Measurements from ENCODE around the gene ACY1. TPM values are rescaled to one million over a fixed set of nuclear protein-coding genes. Genes with fewer than 3 reads are reported as not detected.

The ACY1 gene
- total RNA-seq, 1 experiment from 2014 or later: 62.6 TPM

DNA sequence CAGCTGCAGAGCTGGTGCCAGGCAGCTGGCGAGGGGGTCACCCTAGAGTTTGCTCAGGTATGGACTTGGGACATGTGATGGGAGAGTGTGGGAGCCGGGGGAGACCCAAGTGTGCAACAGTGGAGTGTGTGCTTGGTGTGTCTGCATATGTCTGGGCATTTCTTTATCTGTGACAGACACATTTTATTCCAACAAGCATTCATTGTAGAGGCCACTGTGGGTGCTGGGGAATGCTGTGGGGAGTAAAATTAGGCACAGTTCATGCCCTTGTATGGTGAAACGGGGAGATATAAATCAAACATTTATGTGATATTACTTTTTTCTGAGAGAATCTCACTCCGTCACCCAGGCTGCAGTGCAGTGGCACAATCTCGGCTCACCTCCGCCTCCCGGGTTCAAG is 4.2 kb downstream of the ACY1 start:
- H3K27ac Mint-ChIP-seq: peak overlapping the region in 1 of 3 experiments; percentile 44; a peak in 1 of 7 replicates
- no peak overlapping the region for H3K27ac ChIP-seq (ENCODE audit: insufficient read length, low read depth, low read length)
- peaks cover 19 to 30% of the 10 kb centered on the region in 2 experiments for H3K4me1 Mint-ChIP-seq
- H2BK12ac ChIP-seq (ENCODE audit: insufficient read length, low read depth, low read length): no peak overlapping the region
- H4K5ac ChIP-seq (ENCODE audit: insufficient read length, low read depth, low read length): no peak overlapping the region
- no peaks in the 10 kb centered on the region for H3K27me3 ChIP-seq (ENCODE audit: insufficient read depth, low read length)
- no peak overlapping the region for H4K91ac ChIP-seq (ENCODE audit: insufficient read length, low read depth, low read length)
- H3K23me2 ChIP-seq (ENCODE audit: insufficient read length, low read depth, low read length, poor library complexity, severe bottlenecking): peaks cover 2% of the 10 kb centered on the region
- H3K4me2 ChIP-seq (ENCODE audit: insufficient read depth, insufficient read length, low read length): no peak overlapping the region
- no peak overlapping the region for H3K56ac ChIP-seq (ENCODE audit: insufficient read length, low read depth, low read length)
- no peak for DNase-seq
- no peak overlapping the region for H2BK20ac ChIP-seq (ENCODE audit: low read depth, low read length, poor library complexity, severe bottlenecking)
- no peaks in the 10 kb centered on the region for H3K9me3 ChIP-seq (ENCODE audit: control insufficient read depth, low read depth, low read length)
- peaks cover 1% of the 10 kb centered on the region; the same call in 1 of the 2 replicates for H3K27me3 Mint-ChIP-seq (ENCODE audit: low read depth)
- H3K79me1 ChIP-seq (ENCODE audit: insufficient read depth, low read depth, low read length, poor library complexity, severe bottlenecking): no peaks in the 10 kb centered on the region
- H3K23ac ChIP-seq (ENCODE audit: insufficient read length, low read depth, low read length): no peak overlapping the region
- H3T11ph ChIP-seq (ENCODE audit: low read length): no peak overlapping the region
- H3K4ac ChIP-seq (ENCODE audit: low read depth, low read length): no peak overlapping the region
- no peak overlapping the region for H2AK5ac ChIP-seq (ENCODE audit: insufficient read length, low read length)
- TF ChIP-seq, protein P1, sequence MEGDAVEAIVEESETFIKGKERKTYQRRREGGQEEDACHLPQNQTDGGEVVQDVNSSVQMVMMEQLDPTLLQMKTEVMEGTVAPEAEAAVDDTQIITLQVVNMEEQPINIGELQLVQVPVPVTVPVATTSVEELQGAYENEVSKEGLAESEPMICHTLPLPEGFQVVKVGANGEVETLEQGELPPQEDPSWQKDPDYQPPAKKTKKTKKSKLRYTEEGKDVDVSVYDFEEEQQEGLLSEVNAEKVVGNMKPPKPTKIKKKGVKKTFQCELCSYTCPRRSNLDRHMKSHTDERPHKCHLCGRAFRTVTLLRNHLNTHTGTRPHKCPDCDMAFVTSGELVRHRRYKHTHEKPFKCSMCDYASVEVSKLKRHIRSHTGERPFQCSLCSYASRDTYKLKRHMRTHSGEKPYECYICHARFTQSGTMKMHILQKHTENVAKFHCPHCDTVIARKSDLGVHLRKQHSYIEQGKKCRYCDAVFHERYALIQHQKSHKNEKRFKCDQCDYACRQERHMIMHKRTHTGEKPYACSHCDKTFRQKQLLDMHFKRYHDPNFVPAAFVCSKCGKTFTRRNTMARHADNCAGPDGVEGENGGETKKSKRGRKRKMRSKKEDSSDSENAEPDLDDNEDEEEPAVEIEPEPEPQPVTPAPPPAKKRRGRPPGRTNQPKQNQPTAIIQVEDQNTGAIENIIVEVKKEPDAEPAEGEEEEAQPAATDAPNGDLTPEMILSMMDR (conservative IDR thresholded peaks at IDR 0.05): no peak
- H4K8ac ChIP-seq (replicated peaks; ENCODE audit: insufficient read length, low read depth, low read length): no peak overlapping the region
- no CpG with 5 or more reads among the region's 7 CpGs for WGBS (ENCODE audit: extremely low coverage, insufficient read length, low lambda C conversion rate)
- H2BK5ac ChIP-seq (ENCODE audit: insufficient read length, low read length): no peak overlapping the region
- H3K14ac ChIP-seq (ENCODE audit: insufficient read depth, low read length): no peak overlapping the region
- no peak overlapping the region for H2BK120ac ChIP-seq (ENCODE audit: low read depth, low read length, poor library complexity, severe bottlenecking)
- no peak overlapping the region for H3K4me3 Mint-ChIP-seq
- no peak overlapping the region for H2AFZ ChIP-seq (ENCODE audit: low read length)
- H3K9ac ChIP-seq (ENCODE audit: extremely low read depth, insufficient read length, low read length): no peak overlapping the region
- no peak overlapping the region for H3K18ac ChIP-seq (ENCODE audit: insufficient read length, low read depth, low read length)
- peaks cover 9 to 17% (median 13%) of the 10 kb centered on the region in 3 experiments for H3K36me3 Mint-ChIP-seq (ENCODE audit: insufficient read depth in 1 of 3, low read depth in 3 of 3)
- H3K4me1 ChIP-seq (ENCODE audit: insufficient read depth, low read length): peaks cover 3% of the 10 kb centered on the region; the same call in 1 of the 2 replicates
- no peak overlapping the region for H2BK15ac ChIP-seq (ENCODE audit: low read depth, low read length)
- H3K79me2 ChIP-seq (ENCODE audit: insufficient read depth, low read length): no peaks in the 10 kb centered on the region
- no peaks in the 10 kb centered on the region; a peak in 1 of 5 replicates for H3K9me3 Mint-ChIP-seq
- H4K20me1 ChIP-seq (ENCODE audit: control insufficient read depth, insufficient read depth, insufficient read length): peaks cover 3% of the 10 kb centered on the region

All from H9 (cell line).